Osteoblast (primary cell): ENCODE data around the gene LYZL6. TPM values are rescaled to one million over a fixed set of nuclear protein-coding genes. Genes with fewer than 3 reads are reported as not detected.
A peak's percentile ranks its signal among the peaks of the same experiment; 100 is the strongest.

ENCODE experiments used
- DNase-seq: peaks from one replicate; pipeline ENCODE4 v3.0.0; 2011; ENCODE audit warnings: low spot score, mixed read lengths; ENCODE audit not compliant: insufficient read length; ENCODE audit errors: missing footprints
- H2AFZ ChIP-seq: 2 replicates; pipeline ENCODE4 v1.6.0; 2011; ENCODE audit warnings: mild to moderate bottlenecking, low read length
- H3K27ac ChIP-seq: 2 replicates; pipeline ENCODE4 v1.5.1; 2011; ENCODE audit warnings: mild to moderate bottlenecking, low read depth, low read length, moderate library complexity
- H3K27me3 ChIP-seq: 2 replicates; pipeline ENCODE4 v1.6.0; 2012; ENCODE audit warnings: mild to moderate bottlenecking, control low read depth, inconsistent platforms, low read length, moderate library complexity; ENCODE audit not compliant: insufficient read depth
- H3K36me3 ChIP-seq: 2 replicates; pipeline ENCODE4 v1.5.1; 2011; ENCODE audit warnings: mild to moderate bottlenecking, low read length, control low read depth, moderate library complexity; ENCODE audit not compliant: insufficient read depth
- H3K4me1 ChIP-seq: 2 replicates; pipeline ENCODE4 v1.5.1; 2011; ENCODE audit warnings: mild to moderate bottlenecking, low read length, control low read depth, moderate library complexity; ENCODE audit not compliant: insufficient read depth
- H3K4me2 ChIP-seq: 2 replicates; pipeline ENCODE4 v1.6.0; 2011; ENCODE audit warnings: mild to moderate bottlenecking, low read length; ENCODE audit not compliant: insufficient read depth
- H3K4me3 ChIP-seq: fragments of 200-600 bp; sonication (generic); 3 replicates; pipeline ENCODE4 v1.5.1; 2012; ENCODE audit warnings: mild to moderate bottlenecking, low read length, inconsistent platforms; ENCODE audit not compliant: insufficient read depth
- H3K79me2 ChIP-seq: 2 replicates; pipeline ENCODE4 v1.6.0; 2012; ENCODE audit warnings: mild to moderate bottlenecking, low read length, control low read depth, inconsistent platforms; ENCODE audit not compliant: insufficient read depth
- H3K9me3 ChIP-seq: 2 replicates; pipeline ENCODE4 v1.5.1; 2011; ENCODE audit warnings: low read depth, low read length, control low read depth
- H4K20me1 ChIP-seq: 2 replicates; pipeline ENCODE4 v1.6.0; 2012; ENCODE audit warnings: mild to moderate bottlenecking, low read length, control low read depth; ENCODE audit not compliant: insufficient read depth
- total RNA-seq: library from RNA; depleted of rRNA; stranded (reverse); fragments of >200 nt; gene quantifications from 2 replicates; pipeline ENCODE4 v1.2.3, GENCODE V29; 2012
- TF ChIP-seq, protein P1 (sequence below): IDR thresholded peaks from 2 replicates; pipeline ENCODE4 v1.5.1; 2011; ENCODE audit warnings: mild to moderate bottlenecking, low read depth, low read length, moderate library complexity; ENCODE audit errors: extremely low read depth

LYZL6 gene
- total RNA-seq, 1 donor, result not detected

DNA sequence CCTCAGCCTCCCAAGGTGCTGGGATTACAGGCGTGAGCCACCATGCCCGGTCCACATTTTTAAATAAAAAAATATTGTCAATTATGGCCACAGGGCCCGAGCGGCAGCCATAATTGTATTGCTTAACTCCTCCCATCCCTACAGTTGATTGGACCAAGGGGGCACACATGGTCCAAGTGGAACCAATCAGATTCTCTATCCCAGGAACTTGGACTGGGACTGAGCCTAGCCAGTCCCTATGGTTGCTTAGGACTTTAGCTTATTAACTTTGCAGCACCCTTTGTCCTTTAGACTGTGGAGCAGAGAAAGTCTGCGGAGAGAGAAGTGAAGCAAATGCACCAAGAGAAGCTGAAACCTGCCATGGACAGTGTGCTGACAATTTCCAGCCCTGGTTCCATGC, 7.5 kb downstream of the LYZL6 start:
- TF ChIP-seq, protein P1, sequence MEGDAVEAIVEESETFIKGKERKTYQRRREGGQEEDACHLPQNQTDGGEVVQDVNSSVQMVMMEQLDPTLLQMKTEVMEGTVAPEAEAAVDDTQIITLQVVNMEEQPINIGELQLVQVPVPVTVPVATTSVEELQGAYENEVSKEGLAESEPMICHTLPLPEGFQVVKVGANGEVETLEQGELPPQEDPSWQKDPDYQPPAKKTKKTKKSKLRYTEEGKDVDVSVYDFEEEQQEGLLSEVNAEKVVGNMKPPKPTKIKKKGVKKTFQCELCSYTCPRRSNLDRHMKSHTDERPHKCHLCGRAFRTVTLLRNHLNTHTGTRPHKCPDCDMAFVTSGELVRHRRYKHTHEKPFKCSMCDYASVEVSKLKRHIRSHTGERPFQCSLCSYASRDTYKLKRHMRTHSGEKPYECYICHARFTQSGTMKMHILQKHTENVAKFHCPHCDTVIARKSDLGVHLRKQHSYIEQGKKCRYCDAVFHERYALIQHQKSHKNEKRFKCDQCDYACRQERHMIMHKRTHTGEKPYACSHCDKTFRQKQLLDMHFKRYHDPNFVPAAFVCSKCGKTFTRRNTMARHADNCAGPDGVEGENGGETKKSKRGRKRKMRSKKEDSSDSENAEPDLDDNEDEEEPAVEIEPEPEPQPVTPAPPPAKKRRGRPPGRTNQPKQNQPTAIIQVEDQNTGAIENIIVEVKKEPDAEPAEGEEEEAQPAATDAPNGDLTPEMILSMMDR, result no peak
- DNase-seq, result no peak
- Histone ChIP-seq H3K4me2 (no peak overlapping the region), H3K27ac (no peak overlapping the region), H2AFZ (no peak overlapping the region), H3K9me3 (no peaks in the 10 kb centered on the region), H3K36me3 (no peaks in the 10 kb centered on the region), H4K20me1 (no peaks in the 10 kb centered on the region), H3K4me3 (no peak overlapping the region), H3K27me3 (no peaks in the 10 kb centered on the region), H3K79me2 (no peaks in the 10 kb centered on the region), H3K4me1 (peaks cover 21% of the 10 kb centered on the region)

DNA sequence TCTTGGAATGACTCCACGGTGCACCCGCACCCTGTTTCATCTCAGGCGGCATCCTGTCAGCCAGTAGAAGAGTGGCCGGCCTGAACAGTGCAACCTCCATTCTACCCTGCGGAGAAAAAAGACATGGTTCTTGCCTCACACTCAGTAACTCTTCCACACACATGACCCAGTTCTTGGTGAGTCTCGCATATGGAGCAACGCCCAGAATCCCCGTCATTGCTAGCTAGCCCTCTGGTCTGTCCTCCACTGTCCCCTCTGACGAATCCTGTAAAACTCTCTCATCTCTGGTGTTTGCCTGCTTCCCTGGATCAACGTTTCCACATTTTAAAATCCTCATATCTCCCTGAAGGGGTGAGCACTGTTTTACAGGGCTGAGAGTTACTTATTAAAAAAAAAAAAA, 8.8 kb downstream of the LYZL6 start:
- Histone ChIP-seq H3K9me3 (no peaks in the 10 kb centered on the region), H3K79me2 (no peaks in the 10 kb centered on the region), H3K36me3 (no peaks in the 10 kb centered on the region), H2AFZ (no peak overlapping the region), H3K27me3 (no peaks in the 10 kb centered on the region), H3K27ac (no peak overlapping the region), H3K4me1 (peaks cover 32% of the 10 kb centered on the region), H3K4me2 (no peak overlapping the region), H3K4me3 (no peak overlapping the region), H4K20me1 (no peaks in the 10 kb centered on the region)
- DNase-seq, result no peak
- TF ChIP-seq, protein P1, result no peak

DNA sequence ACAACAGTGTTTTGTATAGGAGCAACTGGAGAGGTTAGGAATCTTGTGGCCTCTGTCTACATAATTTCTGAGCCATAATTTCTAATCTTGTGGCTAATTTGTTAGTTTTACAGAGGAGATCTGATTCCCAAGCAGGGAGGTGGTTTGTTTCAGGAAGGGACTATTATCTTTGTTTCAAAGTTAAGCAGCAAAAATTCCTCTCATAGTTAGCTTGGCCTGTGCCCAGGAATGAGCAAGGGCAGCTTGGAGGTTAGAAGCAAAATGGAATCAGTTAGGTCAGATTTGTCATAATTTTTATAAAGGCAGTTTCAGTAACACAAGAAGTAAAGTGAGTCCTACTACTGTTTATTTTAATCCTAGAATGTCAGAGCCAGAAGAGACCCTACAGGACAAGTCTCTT, 10.9 kb downstream of the LYZL6 start:
- Histone ChIP-seq H3K79me2 (no peaks in the 10 kb centered on the region), H2AFZ (peak overlapping the region; percentile 32)
- peak; percentile 82 for DNase-seq

DNA sequence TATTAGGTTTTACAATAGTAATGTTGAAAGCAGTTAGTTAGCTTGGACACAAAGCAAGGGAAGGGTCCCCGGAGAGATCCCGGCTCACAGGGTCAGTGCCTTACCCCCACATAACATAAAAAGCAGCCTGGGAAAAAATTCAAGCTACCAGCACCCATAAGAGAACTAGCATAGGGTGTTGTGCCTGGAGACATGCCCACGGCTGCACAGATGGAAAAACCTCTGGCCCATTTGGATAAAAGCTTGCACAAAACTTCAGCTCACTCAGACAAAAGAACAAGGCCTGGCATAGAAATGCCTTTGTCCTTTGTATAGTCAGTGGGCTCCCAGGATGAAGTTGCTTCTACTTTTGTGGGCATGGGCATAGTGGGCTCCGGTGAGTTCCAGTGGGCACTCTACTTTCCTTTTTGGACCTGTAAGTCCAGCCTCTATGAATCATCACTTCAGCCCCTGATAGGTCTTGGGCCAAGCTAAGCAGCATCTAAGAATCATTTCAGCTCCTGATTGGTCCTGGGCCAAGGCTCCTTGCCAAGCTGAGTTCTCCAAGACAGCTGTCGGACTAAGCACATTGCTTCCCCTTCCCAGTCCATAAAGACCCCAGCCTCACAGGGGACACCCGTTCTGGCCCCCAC, 11.6 kb downstream of the LYZL6 start:
- H3K4me3 ChIP-seq, result peak overlapping the region; percentile 11
- no peaks in the 10 kb centered on the region for H3K27me3 ChIP-seq
- H3K27ac ChIP-seq, result peak overlapping the region; percentile 58
- H3K9me3 ChIP-seq, result no peaks in the 10 kb centered on the region
- no peaks in the 10 kb centered on the region for H4K20me1 ChIP-seq
- DNase-seq, result no peak
- H3K4me1 ChIP-seq, result peaks cover 33% of the 10 kb centered on the region
- peak overlapping the region; percentile 32 for H2AFZ ChIP-seq
- peak overlapping the region; percentile 56 for H3K4me2 ChIP-seq
- H3K36me3 ChIP-seq, result no peaks in the 10 kb centered on the region
- no peaks in the 10 kb centered on the region for H3K79me2 ChIP-seq
- TF ChIP-seq, protein P1, result no peak

More for the DNA sequence above, 10.9 kb downstream of the LYZL6 start:
- no peak overlapping the region for H3K4me3 ChIP-seq
- H3K9me3 ChIP-seq, result no peaks in the 10 kb centered on the region
- H3K4me1 ChIP-seq, result peaks cover 33% of the 10 kb centered on the region
- peak overlapping the region; percentile 56 for H3K4me2 ChIP-seq
- TF ChIP-seq, protein P1, result no peak
- no peaks in the 10 kb centered on the region for H3K27me3 ChIP-seq
- peak overlapping the region; percentile 58 for H3K27ac ChIP-seq
- H3K36me3 ChIP-seq, result no peaks in the 10 kb centered on the region
- no peaks in the 10 kb centered on the region for H4K20me1 ChIP-seq
